Heart left ventricle (tissue), 16 donors: ENCODE results near the gene BLOC1S1. TPM values are rescaled to one million over a fixed set of nuclear protein-coding genes. Genes with fewer than 3 reads are reported as not detected.

Experiments
- ATAC-seq, 4 donors: fragments of 200-7000 bp; cut with Tn5 transposase; one replicate each; pipeline ENCODE4 v1.9.1; 2020 to 2022; ENCODE audit warnings: moderate library complexity in 4 of 4, mild to moderate bottlenecking in 3 of 4, moderate number of reproducible peaks in 1 of 4
- DNase-seq, 5 donors: peaks; one replicate each; pipeline ENCODE4 v3.0.0-alpha.2; 2020
- H3K27ac ChIP-seq, 12 donors: fragments of 200-600 bp; sonication (generic) in 4 of 12; one replicate each; pipeline versions ENCODE4 v1.5.0 to v1.8.0; 2016 to 2022; ENCODE audit warnings: mild to moderate bottlenecking in 2 of 12
- H3K27me3 ChIP-seq, 9 donors: fragments of 200-600 bp; sonication (generic) in 2 of 9; one replicate each; pipeline versions ENCODE4 v1.5.1 to v1.8.0; 2016 to 2022; ENCODE audit warnings: mild to moderate bottlenecking in 3 of 9
- H3K36me3 ChIP-seq, 9 donors: fragments of 200-600 bp; sonication (generic) in 2 of 9; one replicate each; pipeline versions ENCODE4 v1.5.0 to v1.8.0; 2018 to 2022; ENCODE audit warnings: mild to moderate bottlenecking in 2 of 9
- H3K4me1 ChIP-seq, 12 donors: fragments of 200-600 bp; sonication (generic) in 4 of 12; one replicate each; pipeline versions ENCODE4 v1.5.0 to v1.8.0; 2016 to 2022; ENCODE audit warnings: mild to moderate bottlenecking in 3 of 12
- H3K4me3 ChIP-seq, 12 donors: fragments of 200-600 bp; sonication (generic) in 4 of 12; one replicate each; pipeline versions ENCODE4 v1.5.0 to v1.8.0; 2017 to 2022; ENCODE audit warnings: mild to moderate bottlenecking in 9 of 12, moderate library complexity in 4 of 12
- H3K9me3 ChIP-seq, 12 donors: fragments of 200-600 bp; sonication (generic) in 4 of 12; one replicate each; pipeline versions ENCODE4 v1.5.0 to v1.8.0; 2016 to 2022; ENCODE audit warnings: mild to moderate bottlenecking in 1 of 12
- CTCF ChIP-seq, 12 donors: fragments of 200-600 bp; sonication (generic) in 4 of 12; IDR thresholded peaks; one replicate each; pipeline versions ENCODE4 v1.5.0 to v1.8.0; 2018 to 2022; ENCODE audit warnings: antibody characterized with exemption in 12 of 12, mild to moderate bottlenecking in 5 of 12
- POLR2A ChIP-seq, 2 donors: fragments of 450-650 bp; IDR thresholded peaks; one replicate each; pipeline ENCODE4 v1.6.1; 2017; ENCODE audit warnings: antibody characterized with exemption in 2 of 2, mild to moderate bottlenecking in 2 of 2, moderate library complexity in 2 of 2
- WGBS, 4 donors: extraction: QIAGEN DNeasy Blood & Tissue Kit in 2 of 4; methylation state at CpG; one replicate each; pipeline versions ENCODE4 v1.1.5 to v1.1.7; 2013 to 2018; 5-methylcytosine and 5-hydroxymethylcytosine counted together
- intact Hi-C, 10 donors: fragments of 100-400 bp; cut with DNase I; formaldehyde crosslinking; loops; one replicate each; pipeline versions ENCODE4 v1.11.1 to v1.14.2; 2022
- polyA plus RNA-seq, 2 donors: library from polyadenylated mRNA; stranded (reverse); fragments of 200-250 nt; gene quantifications; one replicate each; pipeline ENCODE4 v1.2.3, GENCODE V29; 2013
- total RNA-seq, 9 donors: library from RNA; depleted of rRNA in 2 of 9; stranded (reverse); fragments of >200 nt in 2 of 9; fragmentation: NEBNext Ultra II Directional in 3 of 9; extraction: Animal tissue kit (Norgen Biotek cat#: 25700) in 3 of 9; gene quantifications; one replicate each; pipeline versions ENCODE4 v1.1.0 to v1.2.4, GENCODE V29; 2016 to 2023
- donor health status: ischemic (EF 13 %, LVEDD 7.1; RV severe dilation, severe dysfunction).
- donor health status: healthy with polysubstance abuse.
- donor health status: DM: no; HTN: yes; CAD: no.
- donor health status: DM: no; HTN: no; CAD: no.
- donor health status: ischemic (EF 25% LVEDD 6.9; RV normal size, moderate dysfunction).
- donor health status: ischemic (EF 25% LVEDD 5.7; RV mildly dilated, moderate dysfunction).
- donor health status: healthy.
- donor health status: DM: yes; HTN: yes; CAD: no.
- donor health status: ischemic (EF 35%, LVEDD 5.7; RV mildly dilated, moderate dysfunction).
- donor health status: nonischemic (EF 11% LVEDD 7.7; RV severe dilation, severe dysfunction).
- donor health status: DM: yes; HTN: yes; CAD: no.
- donor health status: PGD.
- donor health status: ischemic (EF 29% LVEDD 5.4; RV normal size, mild dysfunction).
- donor health status: nonischemic (EF 23%, LVEDD 6.1; RV moderate dilation, normal function).

Gene BLOC1S1
- total and polyA plus RNA-seq, 11 donors: 71.3 to 314 (median 132) TPM

- DNase-seq: peak in 4 of 5 donors; percentile 67 to 74 (median 70)
- Histone ChIP-seq H3K4me3 (peak overlapping the region; percentile 0 to 87 (median 70)), H3K9me3 (no peaks in the 10 kb centered on the region), H3K27ac (peak overlapping the region; percentile 65 to 99 (median 92)), H3K4me1 (peaks cover 4 to 85% (median 37%) of the 10 kb centered on the region in 12 donors), H3K27me3 (no peaks in the 10 kb centered on the region), H3K36me3 (peaks cover 0 to 32% (median 0%) of the 10 kb centered on the region in 9 donors)
- WGBS, 4 donors: 45 to 54% (median 49%) methylated on average over 6 of the region's 6 CpGs
- no peak for TF ChIP-seq POLR2A (IDR thresholded peaks at IDR 0.05)
- TF ChIP-seq CTCF (IDR thresholded peaks at IDR 0.05): no peak
- ATAC-seq: peak in 2 of 4 donors; percentile 1
- intact Hi-C loops: loop anchor here in 1 of 10 donors (5.0 kb wide), 1 partner anchor 47 kb away; no protein-coding TSS in a partner anchor
Measured at GRCh38 chr12:55703901-55704761, 11.7 kb upstream of the BLOC1S1 start.

- Histone ChIP-seq H3K27me3 (no peaks in the 10 kb centered on the region), H3K4me1 (peaks cover 4 to 81% (median 36%) of the 10 kb centered on the region in 12 donors), H3K36me3 (peaks cover 0 to 23% (median 0%) of the 10 kb centered on the region in 9 donors), H3K9me3 (no peaks in the 10 kb centered on the region), H3K27ac (peak overlapping the region; percentile 65 to 99 (median 92)), H3K4me3 (peak overlapping the region; percentile 48 to 87 (median 71))
- intact Hi-C loops: loop anchor here in 1 of 10 donors (5.0 kb wide), 1 partner anchor 48 kb away; no protein-coding TSS in a partner anchor
- ATAC-seq: peak in 1 of 4 donors; percentile 27
- TF ChIP-seq POLR2A (IDR thresholded peaks at IDR 0.05) (no peak), CTCF (IDR thresholded peaks at IDR 0.05) (no peak)
- 34 to 48% (median 40%) methylated on average over 9 of the region's 9 CpGs for WGBS, 4 donors
- peak in 3 of 5 donors; percentile 48 to 60 (median 59) for DNase-seq
Measured at GRCh38 chr12:55704824-55705718, 10.8 kb upstream of the BLOC1S1 start.

- Histone ChIP-seq H3K27ac (peak overlapping the region; percentile 65 to 99 (median 92)), H3K36me3 (peaks cover 0 to 18% (median 0%) of the 10 kb centered on the region in 9 donors), H3K9me3 (no peaks in the 10 kb centered on the region), H3K27me3 (no peaks in the 10 kb centered on the region), H3K4me1 (peaks cover 4 to 73% (median 30%) of the 10 kb centered on the region in 12 donors), H3K4me3 (peak overlapping the region; percentile 48 to 87 (median 71))
- WGBS, 4 donors: 27 to 37% (median 30%) methylated on average over 5 of the region's 5 CpGs
- TF ChIP-seq POLR2A (IDR thresholded peaks at IDR 0.05) (no peak), CTCF (IDR thresholded peaks at IDR 0.05) (peak in 11 of 12 donors; percentile 38 to 69 (median 51))
- intact Hi-C loops: no loop called here
- ATAC-seq: peak in 1 of 4 donors; percentile 19
- DNase-seq: peak in 3 of 5 donors; percentile 60 to 61 (median 61)
Measured at GRCh38 chr12:55705782-55706402, 10.0 kb upstream of the BLOC1S1 start.
